Thyroid gland (tissue), 4 donors: Measurements from ENCODE around the gene SETX. TPM values are rescaled to one million over a fixed set of nuclear protein-coding genes. Genes with fewer than 3 reads are reported as not detected.
A peak's percentile ranks its signal among the peaks of the same experiment; 100 is the strongest.

Source experiments
- DNase-seq, 2 donors: peaks; one replicate each; pipeline ENCODE4 v3.0.0-alpha.2; 2019
- H3K27ac ChIP-seq, 3 donors: fragments of 200-600 bp; sonication (generic); 1 replicate in 2 of 3; 2 replicates in 1 of 3; pipeline ENCODE4 v1.5.1; 2016 to 2019; ENCODE audit warnings: mild to moderate bottlenecking in 1 of 3, moderate library complexity in 1 of 3
- H3K27me3 ChIP-seq: fragments of 200-600 bp; sonication (generic); one replicate; pipeline ENCODE4 v1.5.1; 2019
- H3K36me3 ChIP-seq, 2 donors: fragments of 200-600 bp; sonication (generic); one replicate each; pipeline ENCODE4 v1.5.1; 2016 to 2019
- H3K4me1 ChIP-seq, 2 donors: fragments of 200-600 bp; sonication (generic); one replicate each; pipeline ENCODE4 v1.5.1; 2017 to 2019
- H3K4me3 ChIP-seq, 3 donors: fragments of 200-600 bp; sonication (generic); replicated peaks in 1 of 3; 1 replicate in 2 of 3; 2 replicates in 1 of 3; pipeline ENCODE4 v1.5.1; 2016; ENCODE audit warnings: mild to moderate bottlenecking in 1 of 3
- H3K9me3 ChIP-seq: fragments of 200-600 bp; sonication (generic); one replicate; pipeline ENCODE4 v1.5.1; 2017
- POLR2A ChIP-seq, 2 donors: fragments of 450-650 bp; IDR thresholded peaks; one replicate each; pipeline ENCODE4 v1.6.1; 2017; ENCODE audit warnings: antibody characterized with exemption in 2 of 2, mild to moderate bottlenecking in 2 of 2, moderate library complexity in 1 of 2
- WGBS, 2 donors: methylation state at CpG; one replicate each; pipeline ENCODE4 v1.1.5; 2017; 5-methylcytosine and 5-hydroxymethylcytosine counted together
- intact Hi-C: fragments of 100-400 bp; cut with DNase I; formaldehyde crosslinking; loops from one replicate; pipeline ENCODE4 v1.15.1; 2023
- total RNA-seq, 4 donors: library from RNA; depleted of rRNA; stranded (reverse); fragments of >200 nt; gene quantifications; one replicate each; pipeline ENCODE4 v1.2.3, GENCODE V29; 2016
- TF ChIP-seq, protein P1 (sequence below), 6 experiments: fragments of 200-600 bp in 3 of 6; fragments of 450-650 bp in 3 of 6; sonication (generic) in 3 of 6; IDR thresholded peaks; one replicate each; pipeline ENCODE4 v1.5.1; 2016 to 2019; ENCODE audit warnings: antibody characterized with exemption in 6 of 6, mild to moderate bottlenecking in 2 of 6, inconsistent platforms in 1 of 6, moderate library complexity in 1 of 6

Gene SETX
- total RNA-seq, 4 donors from 2014 or later = 132 to 192 (median 170) TPM

DNA sequence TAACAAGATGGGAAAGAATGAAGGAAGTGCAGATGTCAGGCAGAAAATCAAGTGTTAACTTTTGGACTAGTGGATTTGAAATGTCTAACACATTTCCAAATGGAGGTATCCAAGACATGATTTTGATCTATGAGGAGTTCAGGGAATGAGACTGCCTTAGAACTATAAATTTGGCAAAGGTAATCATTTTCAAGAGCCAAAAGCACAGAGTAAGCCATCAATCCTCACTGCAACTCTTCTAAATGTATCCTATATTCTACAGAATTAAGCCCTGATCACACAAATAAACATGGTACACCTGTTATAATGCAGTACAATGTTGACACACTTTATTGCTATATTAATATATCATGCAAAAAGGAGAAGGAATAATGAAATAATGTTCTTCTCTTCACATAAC is 55.6 kb downstream of the SETX start:
- Histone ChIP-seq H3K27me3 (no peaks in the 10 kb centered on the region), H3K4me1 (no peaks in the 10 kb centered on the region), H3K9me3 (no peaks in the 10 kb centered on the region), H3K27ac (no peak overlapping the region), H3K36me3 (peaks cover 63 to 70% of the 10 kb centered on the region in 2 donors), H3K4me3 (no peak overlapping the region)
- no peak for DNase-seq
- TF ChIP-seq, protein P1, sequence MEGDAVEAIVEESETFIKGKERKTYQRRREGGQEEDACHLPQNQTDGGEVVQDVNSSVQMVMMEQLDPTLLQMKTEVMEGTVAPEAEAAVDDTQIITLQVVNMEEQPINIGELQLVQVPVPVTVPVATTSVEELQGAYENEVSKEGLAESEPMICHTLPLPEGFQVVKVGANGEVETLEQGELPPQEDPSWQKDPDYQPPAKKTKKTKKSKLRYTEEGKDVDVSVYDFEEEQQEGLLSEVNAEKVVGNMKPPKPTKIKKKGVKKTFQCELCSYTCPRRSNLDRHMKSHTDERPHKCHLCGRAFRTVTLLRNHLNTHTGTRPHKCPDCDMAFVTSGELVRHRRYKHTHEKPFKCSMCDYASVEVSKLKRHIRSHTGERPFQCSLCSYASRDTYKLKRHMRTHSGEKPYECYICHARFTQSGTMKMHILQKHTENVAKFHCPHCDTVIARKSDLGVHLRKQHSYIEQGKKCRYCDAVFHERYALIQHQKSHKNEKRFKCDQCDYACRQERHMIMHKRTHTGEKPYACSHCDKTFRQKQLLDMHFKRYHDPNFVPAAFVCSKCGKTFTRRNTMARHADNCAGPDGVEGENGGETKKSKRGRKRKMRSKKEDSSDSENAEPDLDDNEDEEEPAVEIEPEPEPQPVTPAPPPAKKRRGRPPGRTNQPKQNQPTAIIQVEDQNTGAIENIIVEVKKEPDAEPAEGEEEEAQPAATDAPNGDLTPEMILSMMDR (IDR thresholded peaks at IDR 0.05) = no peak
- TF ChIP-seq POLR2A (IDR thresholded peaks at IDR 0.05) = no peak
- intact Hi-C loops = no loop called here

DNA sequence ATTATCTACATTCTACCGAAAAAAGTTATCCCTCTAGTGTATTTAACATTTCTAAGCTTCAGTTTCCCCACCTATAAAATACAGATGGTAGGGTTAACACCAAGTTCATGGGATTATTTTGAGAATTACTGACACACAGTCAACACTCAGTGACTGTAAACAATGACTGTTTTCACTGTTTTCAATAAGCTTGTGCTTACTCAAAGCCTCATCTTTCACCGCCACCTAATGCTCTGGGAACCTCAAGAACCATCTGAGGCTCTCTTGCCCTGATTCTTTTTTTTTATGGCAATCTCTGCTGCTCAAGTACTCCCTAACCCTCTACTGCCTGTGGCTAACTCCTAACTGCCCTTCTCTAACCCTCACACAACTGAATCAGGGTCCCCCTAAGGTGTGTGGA is 59.6 kb downstream of the SETX start:
- H3K9me3 ChIP-seq = no peaks in the 10 kb centered on the region
- H3K4me1 ChIP-seq = peaks cover 0 to under 1% of the 10 kb centered on the region in 2 donors
- TF ChIP-seq, protein P1 (IDR thresholded peaks at IDR 0.05) = no peak
- no peak for TF ChIP-seq POLR2A (IDR thresholded peaks at IDR 0.05)
- WGBS, 2 donors = 88 to 95% methylated on average over 2 of the region's 2 CpGs
- DNase-seq = no peak
- H3K27me3 ChIP-seq = no peaks in the 10 kb centered on the region
- H3K36me3 ChIP-seq = peaks cover 62 to 66% of the 10 kb centered on the region in 2 donors
- intact Hi-C loops = no loop called here
- no peak overlapping the region for H3K27ac ChIP-seq
- H3K4me3 ChIP-seq = no peak overlapping the region

DNA sequence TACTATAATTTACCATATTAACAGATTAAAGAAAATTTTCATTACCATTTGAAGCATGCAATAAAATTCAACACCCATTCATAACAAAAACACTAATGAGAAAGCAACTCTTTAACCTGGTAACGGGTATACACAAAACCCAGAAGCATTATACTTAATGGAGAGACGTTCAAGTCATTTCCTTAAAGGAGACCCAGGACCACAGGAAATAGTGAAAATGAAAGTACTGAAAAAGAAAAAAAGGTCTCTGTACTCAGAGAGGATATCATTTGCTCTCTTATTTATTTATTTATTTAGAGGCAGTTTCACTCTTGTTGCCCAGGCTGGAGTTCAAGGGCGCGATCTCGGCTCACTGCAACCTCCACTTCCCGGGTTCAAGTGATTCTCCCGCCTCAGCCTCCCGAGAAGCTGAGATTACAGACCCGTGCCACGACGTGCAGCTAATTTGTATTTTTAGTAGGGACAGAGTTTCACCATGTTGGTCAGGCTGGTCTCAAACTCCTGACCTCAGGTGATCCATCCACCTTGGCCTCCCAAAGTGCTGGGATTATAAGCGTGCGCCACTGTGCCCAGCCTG is 61.6 kb downstream of the SETX start:
- Histone ChIP-seq H3K27ac (no peak overlapping the region), H3K27me3 (no peaks in the 10 kb centered on the region), H3K4me1 (peaks cover 7 to 9% of the 10 kb centered on the region in 2 donors), H3K4me3 (no peak overlapping the region), H3K36me3 (peaks cover 43 to 51% of the 10 kb centered on the region in 2 donors), H3K9me3 (no peaks in the 10 kb centered on the region)
- intact Hi-C loops = no loop called here
- no peak for TF ChIP-seq POLR2A (IDR thresholded peaks at IDR 0.05)
- TF ChIP-seq, protein P1 (IDR thresholded peaks at IDR 0.05) = no peak
- 91 to 93% methylated on average over 13 of the region's 13 CpGs for WGBS, 2 donors
- no peak for DNase-seq

DNA sequence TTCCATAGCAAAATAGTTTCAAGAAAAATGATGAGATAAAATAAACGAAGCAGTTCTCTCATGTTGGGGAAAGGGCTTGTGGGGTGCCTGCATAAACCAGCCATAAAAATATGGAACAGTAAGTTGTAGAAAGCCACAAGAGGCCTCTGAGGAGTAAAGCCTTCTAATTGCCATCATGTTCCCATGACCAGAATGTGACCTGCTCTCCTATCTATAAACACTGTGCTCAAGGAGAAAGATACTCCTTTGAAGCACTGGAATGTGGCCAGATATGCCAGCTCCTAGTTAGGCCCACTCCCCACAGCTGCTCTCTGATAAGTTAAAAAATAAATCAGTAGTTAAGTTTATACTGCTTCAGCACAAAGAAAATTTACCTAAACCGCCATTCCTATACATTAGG is 65.8 kb downstream of the SETX start:
- Histone ChIP-seq H3K9me3 (no peaks in the 10 kb centered on the region), H3K4me1 (peaks cover 7 to 14% of the 10 kb centered on the region in 2 donors), H3K27ac (peak overlapping the region in 2 of 3 donors; percentile 18 to 45), H3K36me3 (peaks cover 35 to 50% of the 10 kb centered on the region in 2 donors), H3K4me3 (no peak overlapping the region), H3K27me3 (no peaks in the 10 kb centered on the region)
- TF ChIP-seq POLR2A (IDR thresholded peaks at IDR 0.05) = no peak
- TF ChIP-seq, protein P1 (IDR thresholded peaks at IDR 0.05) = no peak
- WGBS, 2 donors = 63% methylated on average over 2 of the region's 2 CpGs
- intact Hi-C loops = no loop called here
- DNase-seq = no peak

DNA sequence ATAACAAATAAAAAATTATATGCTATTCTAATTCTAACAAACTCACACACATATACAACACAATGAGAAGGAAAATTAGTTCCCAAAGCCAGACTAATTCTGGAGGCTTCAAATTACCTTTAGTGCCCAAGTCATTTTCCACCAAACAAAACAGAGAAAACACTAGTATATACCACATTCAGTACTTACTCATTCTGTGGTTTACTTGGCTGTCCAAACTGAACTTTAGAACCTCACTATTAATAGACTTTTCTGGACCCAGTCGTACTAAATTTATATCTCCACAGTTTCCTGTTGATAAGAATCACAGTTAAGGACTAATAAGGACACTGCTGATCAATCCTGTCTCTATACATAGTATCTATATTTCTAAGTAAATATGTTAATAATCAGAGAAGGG is 66.4 kb downstream of the SETX start:
- no peak overlapping the region for H3K4me3 ChIP-seq
- intact Hi-C loops = no loop called here
- H3K9me3 ChIP-seq = no peaks in the 10 kb centered on the region
- H3K27me3 ChIP-seq = no peaks in the 10 kb centered on the region
- peaks cover 40 to 52% of the 10 kb centered on the region in 2 donors for H3K36me3 ChIP-seq
- TF ChIP-seq, protein P1 (IDR thresholded peaks at IDR 0.05) = no peak
- TF ChIP-seq POLR2A (IDR thresholded peaks at IDR 0.05) = no peak
- 36 to 51% methylated on average over 1 of the region's 1 CpG for WGBS, 2 donors
- peaks cover 7 to 14% of the 10 kb centered on the region in 2 donors for H3K4me1 ChIP-seq
- DNase-seq = no peak
- H3K27ac ChIP-seq = peak overlapping the region in 1 of 3 donors; percentile 45
